Fibroblast of lung (primary cell): ENCODE results near the gene ANKRD33.

ENCODE experiments used
- CTCF ChIP-seq, 2 donors: IDR thresholded peaks in 1 of 2; conservative IDR thresholded peaks in 1 of 2; 1 replicate in 1 of 2; 2 replicates in 1 of 2; pipeline ENCODE4 v1.5.1; 2011 to 2012; ENCODE audit warnings: low read length in 2 of 2, control low read depth in 1 of 2, inconsistent platforms in 1 of 2, low read depth in 1 of 2, mild to moderate bottlenecking in 1 of 2
- EZH2 ChIP-seq: IDR thresholded peaks from 2 replicates; pipeline ENCODE4 v1.5.1; 2012; ENCODE audit warnings: low read length, control low read depth, mild to moderate bottlenecking; ENCODE audit errors: missing control alignments

DNA sequence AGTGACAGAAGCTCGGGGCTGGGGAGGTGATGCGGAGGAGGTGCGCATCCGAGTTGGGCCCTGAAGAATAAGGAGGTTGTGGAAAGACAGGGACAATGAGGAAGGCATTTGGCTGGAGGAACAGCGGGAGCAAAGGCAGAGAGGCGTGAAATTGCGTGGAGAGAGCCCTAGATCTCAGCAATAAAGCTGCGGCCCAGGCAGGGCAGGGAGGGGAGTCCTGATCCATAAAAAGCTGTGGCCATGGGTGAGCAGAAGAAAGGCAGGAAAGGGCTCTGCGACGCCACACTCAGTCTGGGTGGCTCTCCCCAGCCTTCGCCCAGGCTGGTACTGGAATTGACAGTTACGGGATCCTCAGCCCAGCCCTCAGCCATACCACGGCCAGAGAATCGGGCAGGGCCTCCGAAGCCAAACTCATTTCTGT, 41.6 kb upstream of the ANKRD33 start:
- TF ChIP-seq CTCF (conservative IDR thresholded peaks at IDR 0.05 in 1 of 2, IDR thresholded peaks at IDR 0.05 in 1 of 2; ENCODE audit: low read depth in 1 of 2, low read length in 2 of 2) (no peak), EZH2 (peak; percentile 45)
